Middle frontal gyrus (tissue), 1 donor: ENCODE results near the gene ZNF593OS.

Experiments used
- DNase-seq: peaks from one replicate; pipeline ENCODE4 v3.0.0-alpha.2; 2015; ENCODE audit warnings: low spot score; ENCODE audit errors: extremely low spot score

ZNF593OS gene

GRCh38 chr1:26127235-26128163, 44.1 kb downstream of the ZNF593OS start:
- DNase-seq: no peak

GRCh38 chr1:26126321-26127084, 45.1 kb downstream of the ZNF593OS start:
- no peak for DNase-seq

GRCh38 chr1:26125946-26126320, 45.7 kb downstream of the ZNF593OS start:
- no peak for DNase-seq

GRCh38 chr1:26125382-26125781, 46.2 kb downstream of the ZNF593OS start:
- DNase-seq: no peak

- no peak for DNase-seq
Observed at GRCh38 chr1:26124418-26125331, 47.0 kb downstream of the ZNF593OS start.

- DNase-seq: no peak
Observed at GRCh38 chr1:26122988-26123973, 48.4 kb downstream of the ZNF593OS start.

GRCh38 chr1:26121854-26122773, 49.5 kb downstream of the ZNF593OS start:
- DNase-seq: no peak

- no peak for DNase-seq
Observed at GRCh38 chr1:26119892-26120608, 51.6 kb downstream of the ZNF593OS start.
